Measurements from ENCODE around the gene MBD5.

The MBD5 gene

GRCh38 chr2:148102641-148103040 lies 81.8 kb downstream of the MBD5 start:
- CTCF ChIA-PET: interaction anchor here (0.7 kb wide), 1 partner anchor 360 kb away, joined by 3 read pairs; no protein-coding TSS in a partner anchor
- no peak for TF ChIP-seq CTCF (conservative IDR thresholded peaks at IDR 0.05; ENCODE audit: low read depth)
- POLR2A ChIA-PET (ENCODE audit: low non-redundant PET): no interaction called here
- DNase-seq (ENCODE audit: low spot score): no peak
- no peak overlapping the region for H3K27ac ChIP-seq

GRCh38 chr2:148103946-148104345 lies 83.1 kb downstream of the MBD5 start:
- CTCF ChIA-PET: no interaction called here
- no peak for TF ChIP-seq CTCF (conservative IDR thresholded peaks at IDR 0.05; ENCODE audit: low read depth)
- DNase-seq (ENCODE audit: low spot score): no peak
- POLR2A ChIA-PET (ENCODE audit: low non-redundant PET): no interaction called here
- H3K27ac ChIP-seq: no peak overlapping the region

- no peak overlapping the region for H3K27ac ChIP-seq
- POLR2A ChIA-PET (ENCODE audit: low non-redundant PET): no interaction called here
- CTCF ChIA-PET: no interaction called here
- DNase-seq (ENCODE audit: low spot score): no peak
- no peak for TF ChIP-seq CTCF (conservative IDR thresholded peaks at IDR 0.05; ENCODE audit: low read depth)
Measured at GRCh38 chr2:148106331-148106730, 85.4 kb downstream of the MBD5 start.

- ChIA-PET POLR2A (ENCODE audit: low non-redundant PET) (no interaction called here), CTCF (interaction anchor here (0.6 to 1.3 kb wide), 2 partner anchors 9 to 401 kb away, joined by 3 to 4 read pairs; no protein-coding TSS in a partner anchor)
- no peak for TF ChIP-seq CTCF (conservative IDR thresholded peaks at IDR 0.05; ENCODE audit: low read depth)
- no peak for DNase-seq (ENCODE audit: low spot score)
- no peak overlapping the region for H3K27ac ChIP-seq
Measured at GRCh38 chr2:148108385-148108784, 87.5 kb downstream of the MBD5 start.

GRCh38 chr2:148110184-148110583 lies 89.3 kb downstream of the MBD5 start:
- TF ChIP-seq CTCF (conservative IDR thresholded peaks at IDR 0.05; ENCODE audit: low read depth): no peak
- no peak overlapping the region for H3K27ac ChIP-seq
- ChIA-PET CTCF (no interaction called here), POLR2A (ENCODE audit: low non-redundant PET) (no interaction called here)
- DNase-seq (ENCODE audit: low spot score): no peak

- CTCF ChIA-PET: no interaction called here
- no peak for TF ChIP-seq CTCF (conservative IDR thresholded peaks at IDR 0.05; ENCODE audit: low read depth)
- DNase-seq (ENCODE audit: low spot score): peak; percentile 34
- no peak overlapping the region for H3K27ac ChIP-seq
- POLR2A ChIA-PET (ENCODE audit: low non-redundant PET): no interaction called here
Measured at GRCh38 chr2:148122788-148123187, 101.9 kb downstream of the MBD5 start.

- ChIA-PET CTCF (interaction anchor here (0.6 to 1.3 kb wide), 2 partner anchors 22 to 639 kb away, joined by 3 read pairs; no protein-coding TSS in a partner anchor), POLR2A (ENCODE audit: low non-redundant PET) (no interaction called here)
- no peak overlapping the region for H3K27ac ChIP-seq
- TF ChIP-seq CTCF (conservative IDR thresholded peaks at IDR 0.05; ENCODE audit: low read depth): no peak
- no peak for DNase-seq (ENCODE audit: low spot score)
Measured at GRCh38 chr2:148124271-148124670, 103.4 kb downstream of the MBD5 start.
